Panc1 (cell line): Measurements from ENCODE around the gene RPSA.

ENCODE experiments used
- TF ChIP-seq, protein P1 (sequence below): fragments of 450-650 bp; IDR thresholded peaks from 2 replicates; pipeline ENCODE4 v1.5.1; 2017; ENCODE audit warnings: mild to moderate bottlenecking
- TF ChIP-seq, protein P2 (sequence below), 2 experiments: IDR thresholded peaks; 2 replicates each; pipeline ENCODE4 v1.6.1; 2011 to 2012; ENCODE audit warnings: low read depth in 2 of 2, control low read depth in 1 of 2, low read length in 1 of 2, mild to moderate bottlenecking in 1 of 2, moderate library complexity in 1 of 2; ENCODE audit not compliant: insufficient read depth in 1 of 2

- TF ChIP-seq, protein P1, sequence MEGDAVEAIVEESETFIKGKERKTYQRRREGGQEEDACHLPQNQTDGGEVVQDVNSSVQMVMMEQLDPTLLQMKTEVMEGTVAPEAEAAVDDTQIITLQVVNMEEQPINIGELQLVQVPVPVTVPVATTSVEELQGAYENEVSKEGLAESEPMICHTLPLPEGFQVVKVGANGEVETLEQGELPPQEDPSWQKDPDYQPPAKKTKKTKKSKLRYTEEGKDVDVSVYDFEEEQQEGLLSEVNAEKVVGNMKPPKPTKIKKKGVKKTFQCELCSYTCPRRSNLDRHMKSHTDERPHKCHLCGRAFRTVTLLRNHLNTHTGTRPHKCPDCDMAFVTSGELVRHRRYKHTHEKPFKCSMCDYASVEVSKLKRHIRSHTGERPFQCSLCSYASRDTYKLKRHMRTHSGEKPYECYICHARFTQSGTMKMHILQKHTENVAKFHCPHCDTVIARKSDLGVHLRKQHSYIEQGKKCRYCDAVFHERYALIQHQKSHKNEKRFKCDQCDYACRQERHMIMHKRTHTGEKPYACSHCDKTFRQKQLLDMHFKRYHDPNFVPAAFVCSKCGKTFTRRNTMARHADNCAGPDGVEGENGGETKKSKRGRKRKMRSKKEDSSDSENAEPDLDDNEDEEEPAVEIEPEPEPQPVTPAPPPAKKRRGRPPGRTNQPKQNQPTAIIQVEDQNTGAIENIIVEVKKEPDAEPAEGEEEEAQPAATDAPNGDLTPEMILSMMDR, result no peak
- TF ChIP-seq, protein P2, sequence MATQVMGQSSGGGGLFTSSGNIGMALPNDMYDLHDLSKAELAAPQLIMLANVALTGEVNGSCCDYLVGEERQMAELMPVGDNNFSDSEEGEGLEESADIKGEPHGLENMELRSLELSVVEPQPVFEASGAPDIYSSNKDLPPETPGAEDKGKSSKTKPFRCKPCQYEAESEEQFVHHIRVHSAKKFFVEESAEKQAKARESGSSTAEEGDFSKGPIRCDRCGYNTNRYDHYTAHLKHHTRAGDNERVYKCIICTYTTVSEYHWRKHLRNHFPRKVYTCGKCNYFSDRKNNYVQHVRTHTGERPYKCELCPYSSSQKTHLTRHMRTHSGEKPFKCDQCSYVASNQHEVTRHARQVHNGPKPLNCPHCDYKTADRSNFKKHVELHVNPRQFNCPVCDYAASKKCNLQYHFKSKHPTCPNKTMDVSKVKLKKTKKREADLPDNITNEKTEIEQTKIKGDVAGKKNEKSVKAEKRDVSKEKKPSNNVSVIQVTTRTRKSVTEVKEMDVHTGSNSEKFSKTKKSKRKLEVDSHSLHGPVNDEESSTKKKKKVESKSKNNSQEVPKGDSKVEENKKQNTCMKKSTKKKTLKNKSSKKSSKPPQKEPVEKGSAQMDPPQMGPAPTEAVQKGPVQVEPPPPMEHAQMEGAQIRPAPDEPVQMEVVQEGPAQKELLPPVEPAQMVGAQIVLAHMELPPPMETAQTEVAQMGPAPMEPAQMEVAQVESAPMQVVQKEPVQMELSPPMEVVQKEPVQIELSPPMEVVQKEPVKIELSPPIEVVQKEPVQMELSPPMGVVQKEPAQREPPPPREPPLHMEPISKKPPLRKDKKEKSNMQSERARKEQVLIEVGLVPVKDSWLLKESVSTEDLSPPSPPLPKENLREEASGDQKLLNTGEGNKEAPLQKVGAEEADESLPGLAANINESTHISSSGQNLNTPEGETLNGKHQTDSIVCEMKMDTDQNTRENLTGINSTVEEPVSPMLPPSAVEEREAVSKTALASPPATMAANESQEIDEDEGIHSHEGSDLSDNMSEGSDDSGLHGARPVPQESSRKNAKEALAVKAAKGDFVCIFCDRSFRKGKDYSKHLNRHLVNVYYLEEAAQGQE (IDR thresholded peaks at IDR 0.05; ENCODE audit: insufficient read depth in 1 of 2, low read depth in 2 of 2, low read length in 1 of 2), result no peak
Observed at GRCh38 chr3:39407773-39408492, 1.4 kb downstream of the RPSA start.
